Astrocyte of the spinal cord (primary cell): Measurements from ENCODE around the gene MYF6.

Experiments used
- DNase-seq: peaks from one replicate; pipeline ENCODE4 v3.0.0; 2011; ENCODE audit warnings: low read depth, low spot score
- H3K4me3 ChIP-seq: 2 replicates; pipeline ENCODE4 v1.5.1; 2011; ENCODE audit warnings: low read depth, mild to moderate bottlenecking, low read length, moderate library complexity
- CTCF ChIP-seq: IDR thresholded peaks from 2 replicates; pipeline ENCODE4 v1.5.1; 2012; ENCODE audit warnings: low read depth, mild to moderate bottlenecking, low read length, inconsistent platforms
- in situ Hi-C: cut with HindIII; loops from 2 replicates; pipeline ENCODE4 v1.10.0; 2017; ENCODE audit warnings: low sequenced_read_pairs

MYF6 gene

GRCh38 chr12:80679346-80680131 lies 27.9 kb upstream of the MYF6 start:
- in situ Hi-C loops = no loop called here
- no peak overlapping the region for H3K4me3 ChIP-seq
- DNase-seq = no peak
- TF ChIP-seq CTCF = no peak

- H3K4me3 ChIP-seq = no peak overlapping the region
- DNase-seq = no peak
- in situ Hi-C loops = no loop called here
- TF ChIP-seq CTCF = no peak
Measured at GRCh38 chr12:80681287-80681686, 26.1 kb upstream of the MYF6 start.

GRCh38 chr12:80681786-80682185 lies 25.6 kb upstream of the MYF6 start:
- in situ Hi-C loops = no loop called here
- no peak for TF ChIP-seq CTCF
- no peak for DNase-seq
- H3K4me3 ChIP-seq = no peak overlapping the region

GRCh38 chr12:80684077-80684495 lies 23.3 kb upstream of the MYF6 start:
- TF ChIP-seq CTCF = no peak
- in situ Hi-C loops = no loop called here
- DNase-seq = no peak
- H3K4me3 ChIP-seq = no peak overlapping the region

- no peak for DNase-seq
- in situ Hi-C loops = no loop called here
- no peak for TF ChIP-seq CTCF
- H3K4me3 ChIP-seq = no peak overlapping the region
Measured at GRCh38 chr12:80690090-80690489, 17.3 kb upstream of the MYF6 start.

- in situ Hi-C loops = no loop called here
- TF ChIP-seq CTCF = no peak
- no peak for DNase-seq
- no peak overlapping the region for H3K4me3 ChIP-seq
Measured at GRCh38 chr12:80690513-80690912, 16.9 kb upstream of the MYF6 start.
